Keratinocyte (primary cell): ENCODE measurements around the gene ADGRB3. TPM values are rescaled to one million over a fixed set of nuclear protein-coding genes. Genes with fewer than 3 reads are reported as not detected.
"Not testable (repeated sequence)": the region's sequence is repeated elsewhere in the genome, so short reads cannot be mapped to it uniquely, and the experiment has no call there.

Experiments
- DNase-seq: peaks from one replicate; pipeline ENCODE4 v3.0.0-alpha.2; 2011; ENCODE audit warnings: low read depth, missing footprints, low spot score
- FAIRE-seq: peaks from 2 replicates; lab custom pipeline; 2011; peaks lifted over from hg19 to GRCh38; lab: Jason Lieb, UNC
- H2AFZ ChIP-seq: 2 replicates; pipeline ENCODE4 v1.6.0; 2012; ENCODE audit warnings: low read length, control low read depth, inconsistent platforms; ENCODE audit not compliant: control insufficient read depth
- H3K27ac ChIP-seq: 2 replicates; pipeline ENCODE4 v1.5.1; 2011; ENCODE audit warnings: low read length; ENCODE audit not compliant: control insufficient read depth, insufficient read depth
- H3K27me3 ChIP-seq: 3 replicates; pipeline ENCODE4 v1.6.0; 2011; ENCODE audit warnings: low read length; ENCODE audit not compliant: control insufficient read depth, insufficient read depth; ENCODE audit errors: extremely low read depth
- H3K36me3 ChIP-seq, 2 experiments: 2 replicates in 1 of 2; 3 replicates in 1 of 2; pipeline ENCODE4 v1.5.1; 2011; ENCODE audit warnings: low read length in 2 of 2, mild to moderate bottlenecking in 1 of 2; ENCODE audit not compliant: control insufficient read depth in 2 of 2, insufficient read depth in 2 of 2; ENCODE audit errors: extremely low read depth in 1 of 2
- H3K4me1 ChIP-seq: 3 replicates; pipeline ENCODE4 v1.5.1; 2011; ENCODE audit warnings: low read length; ENCODE audit not compliant: control insufficient read depth, insufficient read depth; ENCODE audit errors: extremely low read depth
- H3K4me2 ChIP-seq: 3 replicates; pipeline ENCODE4 v1.6.0; 2011; ENCODE audit warnings: low read depth, low read length; ENCODE audit not compliant: control insufficient read depth, insufficient read depth; ENCODE audit errors: extremely low read depth
- H3K4me3 ChIP-seq, 3 experiments: fragments of 200-600 bp in 1 of 3; sonication (generic) in 1 of 3; 2 replicates in 2 of 3; 3 replicates in 1 of 3; pipeline ENCODE4 v1.5.1; 2011 to 2016; ENCODE audit warnings: low read length in 3 of 3, mild to moderate bottlenecking in 3 of 3, control low read depth in 2 of 3, inconsistent platforms in 1 of 3, low read depth in 1 of 3, mixed read lengths in 1 of 3, mixed run types in 1 of 3, moderate library complexity in 1 of 3; ENCODE audit not compliant: control insufficient read depth in 2 of 3, insufficient read depth in 2 of 3; ENCODE audit errors: extremely low read depth in 1 of 3
- H3K79me2 ChIP-seq: 2 replicates; pipeline ENCODE4 v1.6.0; 2012; ENCODE audit warnings: low read length; ENCODE audit not compliant: control insufficient read depth, insufficient read depth
- H3K9ac ChIP-seq: 3 replicates; pipeline ENCODE4 v1.6.0; 2011; ENCODE audit warnings: low read length; ENCODE audit not compliant: control insufficient read depth, insufficient read depth; ENCODE audit errors: extremely low read depth
- H3K9me1 ChIP-seq: 3 replicates; pipeline ENCODE4 v1.6.0; 2011; ENCODE audit warnings: low read length; ENCODE audit not compliant: control insufficient read depth, insufficient read depth; ENCODE audit errors: extremely low read depth
- H3K9me3 ChIP-seq: 2 replicates; pipeline ENCODE4 v1.5.1; 2012; ENCODE audit warnings: low read depth, low read length; ENCODE audit not compliant: control insufficient read depth
- H4K20me1 ChIP-seq: 3 replicates; pipeline ENCODE4 v1.6.0; 2011; ENCODE audit warnings: low read length; ENCODE audit not compliant: control insufficient read depth, insufficient read depth; ENCODE audit errors: extremely low read depth
- CTCF ChIP-seq, 3 experiments: IDR thresholded peaks in 1 of 3; conservative IDR thresholded peaks in 1 of 3; optimal IDR thresholded peaks in 1 of 3; 2 replicates in 2 of 3; 3 replicates in 1 of 3; pipeline versions ENCODE3 to v1.5.1; 2011; ENCODE audit warnings: low read length in 3 of 3, mild to moderate bottlenecking in 3 of 3, moderate library complexity in 2 of 3, control low read depth in 1 of 3, inconsistent platforms in 1 of 3; ENCODE audit not compliant: insufficient read depth in 2 of 3; ENCODE audit errors: extremely low read depth in 1 of 3
- EZH2 ChIP-seq: IDR thresholded peaks from one replicate; pipeline ENCODE4 v1.6.1; 2012; ENCODE audit warnings: inconsistent platforms, mild to moderate bottlenecking, low read length, moderate library complexity
- dilution Hi-C: fragments of 300-500 bp; cut with MboI; formaldehyde crosslinking; loops from one replicate; pipeline ENCODE4 v1.7.0; 2020; ENCODE audit warnings: low sequenced_read_pairs; ENCODE audit not compliant: extremely low pct_ligation_motif_present
- polyA plus RNA-seq, 5 experiments: library from polyadenylated mRNA; depleted of rRNA in 3 of 5; stranded (reverse) in 3 of 5; stranded (forward) in 1 of 5; unstranded in 1 of 5; fragments of >200 nt; gene quantifications; 1 replicate in 1 of 5; 2 replicates in 3 of 5; 3 replicates in 1 of 5; pipeline versions ENCODE4 v1.2.1 to v1.2.3, GENCODE V29; 2011 to 2012; ENCODE audit warnings: missing spikeins in 2 of 5, low read depth in 1 of 5, low replicate concordance in 1 of 5

ADGRB3 gene
- polyA plus RNA-seq, 1 donor (not counting 4 experiments of a cell fraction or from before 2014, with no cell fraction given) = not detected

DNA sequence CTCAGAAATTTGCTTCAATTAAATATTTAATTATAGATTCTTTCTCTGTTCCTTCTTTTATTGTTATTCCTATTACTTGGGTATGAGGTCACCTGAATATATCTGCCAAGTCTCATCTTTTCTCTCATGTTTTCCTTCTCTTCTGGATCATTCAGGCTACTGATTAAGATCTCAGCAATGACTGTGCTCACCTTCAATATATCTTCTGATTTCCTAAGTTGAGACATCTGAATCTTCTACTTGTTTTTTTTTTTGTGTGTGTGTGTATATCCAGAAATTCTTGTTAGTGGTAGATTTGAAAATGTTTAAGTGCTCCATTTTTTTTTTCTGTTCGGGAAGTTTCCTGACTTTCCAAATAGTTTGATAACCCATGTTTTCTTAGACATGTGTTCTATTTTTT lies 108.0 kb downstream of the ADGRB3 start:
- no peaks in the 10 kb centered on the region for H3K79me2 ChIP-seq
- H3K27ac ChIP-seq = no peak overlapping the region
- TF ChIP-seq EZH2 (no peak), CTCF (optimal IDR thresholded peaks at IDR 0.05 in 1 of 3, IDR thresholded peaks at IDR 0.05 in 1 of 3, conservative IDR thresholded peaks at IDR 0.05 in 1 of 3; ENCODE audit: extremely low read depth in 1 of 3, insufficient read depth in 2 of 3, low read length in 3 of 3) (no peak)
- H4K20me1 ChIP-seq = no peaks in the 10 kb centered on the region
- no peak for FAIRE-seq
- H3K4me1 ChIP-seq = no peaks in the 10 kb centered on the region
- no peaks in the 10 kb centered on the region for H3K9me1 ChIP-seq
- no peak overlapping the region for H3K4me2 ChIP-seq
- H3K4me3 ChIP-seq = no peak overlapping the region
- H3K27me3 ChIP-seq = no peaks in the 10 kb centered on the region
- H2AFZ ChIP-seq = no peak overlapping the region
- DNase-seq = no peak
- dilution Hi-C loops = no loop called here
- H3K36me3 ChIP-seq = no peaks in the 10 kb centered on the region
- H3K9me3 ChIP-seq = no peaks in the 10 kb centered on the region
- H3K9ac ChIP-seq = no peak overlapping the region

GRCh38 chr6:68744376-68744775 lies 109.3 kb downstream of the ADGRB3 start:
- FAIRE-seq, H3K27me3 ChIP-seq, H3K9me3 ChIP-seq, H4K20me1 ChIP-seq, H3K9ac ChIP-seq, H3K27ac ChIP-seq, H3K36me3 ChIP-seq, H3K4me2 ChIP-seq, H3K79me2 ChIP-seq, H3K9me1 ChIP-seq, DNase-seq, H3K4me1 ChIP-seq, H2AFZ ChIP-seq, H3K4me3 ChIP-seq, dilution Hi-C loops: not testable (repeated sequence)

GRCh38 chr6:68746376-68746775 lies 111.3 kb downstream of the ADGRB3 start:
- Histone ChIP-seq H3K9ac (no peak overlapping the region), H3K4me1 (no peaks in the 10 kb centered on the region), H3K79me2 (no peaks in the 10 kb centered on the region), H3K27me3 (no peaks in the 10 kb centered on the region), H4K20me1 (no peaks in the 10 kb centered on the region), H3K4me3 (no peak overlapping the region), H3K9me3 (no peaks in the 10 kb centered on the region), H3K27ac (no peak overlapping the region), H3K4me2 (no peak overlapping the region), H3K36me3 (no peaks in the 10 kb centered on the region), H2AFZ (no peak overlapping the region), H3K9me1 (no peaks in the 10 kb centered on the region)
- TF ChIP-seq EZH2 = no peak
- no peak for TF ChIP-seq CTCF (optimal IDR thresholded peaks at IDR 0.05 in 1 of 3, IDR thresholded peaks at IDR 0.05 in 1 of 3, conservative IDR thresholded peaks at IDR 0.05 in 1 of 3; ENCODE audit: extremely low read depth in 1 of 3, insufficient read depth in 2 of 3, low read length in 3 of 3)
- dilution Hi-C loops = no loop called here
- no peak for DNase-seq
- no peak for FAIRE-seq
